ENCODE measurements around the gene UGT1A3.

The UGT1A3 gene

DNA sequence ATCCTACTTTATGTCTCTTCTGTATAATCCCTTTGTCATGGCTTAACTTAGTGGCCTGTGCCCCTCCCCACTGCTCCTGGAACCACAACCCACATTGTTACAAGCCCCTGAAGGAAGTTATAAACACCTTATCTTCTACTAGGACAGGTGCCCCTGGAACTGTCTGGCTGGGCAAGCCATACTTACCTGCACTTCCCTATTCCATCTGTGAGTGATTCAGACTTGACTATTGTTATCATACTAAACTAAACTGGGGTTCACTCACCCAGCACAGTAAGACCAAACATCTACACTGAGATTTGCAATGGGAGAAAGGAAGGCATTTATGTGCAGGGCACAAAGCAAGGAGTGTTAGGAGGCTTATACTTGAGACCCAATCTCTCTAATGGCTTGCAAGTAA lies 39.8 kb upstream of the UGT1A3 start:
- Histone ChIP-seq H3K27ac (ENCODE audit: low read depth, low read length) (no peak overlapping the region), H2AFZ (ENCODE audit: low read depth, low read length, severe bottlenecking) (no peak overlapping the region), H3K9ac (ENCODE audit: low read length) (no peak overlapping the region), H3K36me3 (ENCODE audit: low read length) (no peaks in the 10 kb centered on the region), H3K4me3 (ENCODE audit: insufficient read depth, low read length, poor library complexity, severe bottlenecking) (no peak overlapping the region), H3K27me3 (ENCODE audit: low read length) (no peaks in the 10 kb centered on the region), H3K9me2 (replicated peaks; ENCODE audit: insufficient read depth, low read length) (no peaks in the 10 kb centered on the region), H3K9me3 (ENCODE audit: insufficient read depth, low read length) (no peaks in the 10 kb centered on the region), H3K4me2 (ENCODE audit: low read depth, low read length, poor library complexity, severe bottlenecking) (no peak overlapping the region), H4K20me1 (ENCODE audit: low read depth, low read length) (no peaks in the 10 kb centered on the region), H3K79me2 (ENCODE audit: insufficient read depth, low read length) (no peaks in the 10 kb centered on the region), H3F3A (ENCODE audit: insufficient read depth) (no peaks in the 10 kb centered on the region)
- TF ChIP-seq EZH2phosphoT487 (conservative IDR thresholded peaks at IDR 0.05; ENCODE audit: low read length) = no peak
- TF ChIP-seq, protein P1, sequence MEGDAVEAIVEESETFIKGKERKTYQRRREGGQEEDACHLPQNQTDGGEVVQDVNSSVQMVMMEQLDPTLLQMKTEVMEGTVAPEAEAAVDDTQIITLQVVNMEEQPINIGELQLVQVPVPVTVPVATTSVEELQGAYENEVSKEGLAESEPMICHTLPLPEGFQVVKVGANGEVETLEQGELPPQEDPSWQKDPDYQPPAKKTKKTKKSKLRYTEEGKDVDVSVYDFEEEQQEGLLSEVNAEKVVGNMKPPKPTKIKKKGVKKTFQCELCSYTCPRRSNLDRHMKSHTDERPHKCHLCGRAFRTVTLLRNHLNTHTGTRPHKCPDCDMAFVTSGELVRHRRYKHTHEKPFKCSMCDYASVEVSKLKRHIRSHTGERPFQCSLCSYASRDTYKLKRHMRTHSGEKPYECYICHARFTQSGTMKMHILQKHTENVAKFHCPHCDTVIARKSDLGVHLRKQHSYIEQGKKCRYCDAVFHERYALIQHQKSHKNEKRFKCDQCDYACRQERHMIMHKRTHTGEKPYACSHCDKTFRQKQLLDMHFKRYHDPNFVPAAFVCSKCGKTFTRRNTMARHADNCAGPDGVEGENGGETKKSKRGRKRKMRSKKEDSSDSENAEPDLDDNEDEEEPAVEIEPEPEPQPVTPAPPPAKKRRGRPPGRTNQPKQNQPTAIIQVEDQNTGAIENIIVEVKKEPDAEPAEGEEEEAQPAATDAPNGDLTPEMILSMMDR (IDR thresholded peaks at IDR 0.05; ENCODE audit: insufficient read depth, low read length, poor library complexity, severe bottlenecking) = no peak

GRCh38 chr2:233689501-233689900 lies 39.3 kb upstream of the UGT1A3 start:
- Histone ChIP-seq H2AFZ (ENCODE audit: low read depth, low read length, severe bottlenecking) (no peak overlapping the region), H3K4me2 (ENCODE audit: low read depth, low read length, poor library complexity, severe bottlenecking) (no peak overlapping the region), H3K36me3 (ENCODE audit: low read length) (no peaks in the 10 kb centered on the region), H3K9ac (ENCODE audit: low read length) (no peak overlapping the region), H3F3A (ENCODE audit: insufficient read depth) (no peaks in the 10 kb centered on the region), H4K20me1 (ENCODE audit: low read depth, low read length) (no peaks in the 10 kb centered on the region), H3K9me3 (ENCODE audit: insufficient read depth, low read length) (no peaks in the 10 kb centered on the region), H3K27me3 (ENCODE audit: low read length) (no peaks in the 10 kb centered on the region), H3K79me2 (ENCODE audit: insufficient read depth, low read length) (no peaks in the 10 kb centered on the region), H3K27ac (ENCODE audit: low read depth, low read length) (no peak overlapping the region), H3K9me2 (replicated peaks; ENCODE audit: insufficient read depth, low read length) (no peaks in the 10 kb centered on the region), H3K4me3 (ENCODE audit: insufficient read depth, low read length, poor library complexity, severe bottlenecking) (no peak overlapping the region)
- TF ChIP-seq, protein P1 (IDR thresholded peaks at IDR 0.05; ENCODE audit: insufficient read depth, low read length, poor library complexity, severe bottlenecking) = no peak

DNA sequence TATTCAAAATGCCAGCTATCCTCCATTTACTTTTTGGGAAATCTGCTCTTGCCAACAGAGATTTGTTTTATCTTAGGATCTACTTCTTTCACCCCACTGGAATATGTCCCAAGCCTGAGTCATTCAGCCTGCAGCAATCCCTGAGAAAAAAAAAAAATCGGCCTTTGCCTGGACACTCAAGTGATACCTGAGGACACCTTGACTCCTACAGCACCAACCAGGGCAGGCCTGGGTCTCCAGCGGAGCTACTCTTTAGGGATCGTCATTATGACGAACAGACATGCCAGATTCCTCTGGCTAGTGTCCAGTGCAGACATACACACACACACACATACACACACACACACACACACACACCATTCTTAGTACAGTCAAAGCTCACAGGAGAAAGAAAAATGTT lies 38.4 kb upstream of the UGT1A3 start:
- H2AFZ ChIP-seq (ENCODE audit: low read depth, low read length, severe bottlenecking) = no peak overlapping the region
- H3K9ac ChIP-seq (ENCODE audit: low read length) = no peak overlapping the region
- H4K20me1 ChIP-seq (ENCODE audit: low read depth, low read length) = no peaks in the 10 kb centered on the region
- H3K27me3 ChIP-seq (ENCODE audit: low read length) = no peaks in the 10 kb centered on the region
- no peaks in the 10 kb centered on the region for H3K9me2 ChIP-seq (replicated peaks; ENCODE audit: insufficient read depth, low read length)
- H3K36me3 ChIP-seq (ENCODE audit: low read length) = no peaks in the 10 kb centered on the region
- TF ChIP-seq EZH2phosphoT487 (conservative IDR thresholded peaks at IDR 0.05; ENCODE audit: low read length) = no peak
- TF ChIP-seq, protein P1 (IDR thresholded peaks at IDR 0.05; ENCODE audit: insufficient read depth, low read length, poor library complexity, severe bottlenecking) = no peak
- no peak overlapping the region for H3K4me3 ChIP-seq (ENCODE audit: insufficient read depth, low read length, poor library complexity, severe bottlenecking)
- H3K79me2 ChIP-seq (ENCODE audit: insufficient read depth, low read length) = no peaks in the 10 kb centered on the region
- H3K4me2 ChIP-seq (ENCODE audit: low read depth, low read length, poor library complexity, severe bottlenecking) = no peak overlapping the region
- H3K27ac ChIP-seq (ENCODE audit: low read depth, low read length) = no peak overlapping the region
- no peaks in the 10 kb centered on the region for H3F3A ChIP-seq (ENCODE audit: insufficient read depth)
- H3K9me3 ChIP-seq (ENCODE audit: insufficient read depth, low read length) = no peaks in the 10 kb centered on the region
